ENCODE measurements around the gene SLC1A5. TPM values are rescaled to one million over a fixed set of nuclear protein-coding genes. Genes with fewer than 3 reads are reported as not detected.

Gene SLC1A5
- total RNA-seq, 1 experiment from 2014 or later, result 512 TPM

DNA sequence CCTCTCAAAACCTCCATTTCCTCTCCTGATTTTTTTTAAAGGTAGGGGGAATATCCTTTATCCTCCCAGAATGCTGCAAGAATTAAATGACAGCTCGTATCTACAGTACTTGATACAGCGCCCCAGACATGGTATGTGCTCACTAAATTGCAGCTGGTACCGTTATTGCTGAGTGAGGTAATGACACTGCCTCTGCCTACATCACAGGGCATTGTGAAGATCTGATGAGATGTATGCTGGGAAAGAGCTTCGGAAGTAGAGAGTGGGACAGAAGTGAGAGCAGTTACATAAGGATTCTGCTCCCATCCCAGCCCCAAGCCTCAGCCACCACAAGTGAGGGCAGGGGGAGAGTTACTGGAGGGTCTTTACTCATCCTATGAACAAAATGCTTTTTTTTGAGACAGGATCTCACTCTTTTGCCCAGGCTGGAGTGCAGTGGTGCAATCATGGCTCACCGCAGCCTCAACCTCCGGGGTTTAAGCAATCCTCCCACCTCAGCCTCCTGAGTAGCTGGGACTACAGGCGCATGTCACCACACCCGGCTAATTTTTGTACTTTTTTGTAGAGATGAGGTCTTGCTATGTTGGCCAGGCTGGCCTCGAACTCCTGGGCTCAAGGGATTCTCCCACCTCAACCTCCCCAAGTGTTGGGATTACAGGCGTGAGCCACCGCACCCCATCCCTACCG is 44.2 kb downstream of the SLC1A5 start:
- POLR2A ChIA-PET, result interaction anchor here (0.6 to 0.9 kb wide), 2 partner anchors 59 to 144 kb away, joined by 3 to 12 read pairs; no protein-coding TSS in a partner anchor
- no peak overlapping the region for H3K4me3 ChIP-seq (ENCODE audit: low read depth, low read length)
- CTCF ChIA-PET, result no interaction called here
- TF ChIP-seq, protein P1, sequence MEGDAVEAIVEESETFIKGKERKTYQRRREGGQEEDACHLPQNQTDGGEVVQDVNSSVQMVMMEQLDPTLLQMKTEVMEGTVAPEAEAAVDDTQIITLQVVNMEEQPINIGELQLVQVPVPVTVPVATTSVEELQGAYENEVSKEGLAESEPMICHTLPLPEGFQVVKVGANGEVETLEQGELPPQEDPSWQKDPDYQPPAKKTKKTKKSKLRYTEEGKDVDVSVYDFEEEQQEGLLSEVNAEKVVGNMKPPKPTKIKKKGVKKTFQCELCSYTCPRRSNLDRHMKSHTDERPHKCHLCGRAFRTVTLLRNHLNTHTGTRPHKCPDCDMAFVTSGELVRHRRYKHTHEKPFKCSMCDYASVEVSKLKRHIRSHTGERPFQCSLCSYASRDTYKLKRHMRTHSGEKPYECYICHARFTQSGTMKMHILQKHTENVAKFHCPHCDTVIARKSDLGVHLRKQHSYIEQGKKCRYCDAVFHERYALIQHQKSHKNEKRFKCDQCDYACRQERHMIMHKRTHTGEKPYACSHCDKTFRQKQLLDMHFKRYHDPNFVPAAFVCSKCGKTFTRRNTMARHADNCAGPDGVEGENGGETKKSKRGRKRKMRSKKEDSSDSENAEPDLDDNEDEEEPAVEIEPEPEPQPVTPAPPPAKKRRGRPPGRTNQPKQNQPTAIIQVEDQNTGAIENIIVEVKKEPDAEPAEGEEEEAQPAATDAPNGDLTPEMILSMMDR (IDR thresholded peaks at IDR 0.05; ENCODE audit: insufficient read depth in 1 of 2, low read depth in 1 of 2, low read length in 1 of 2, severe bottlenecking in 1 of 2, unreplicated experiment in 1 of 2), result no peak
- H3K9me3 ChIP-seq, result no peaks in the 10 kb centered on the region
- peaks cover 71% of the 10 kb centered on the region for H3K36me3 Mint-ChIP-seq (ENCODE audit: insufficient read depth, unreplicated experiment)
- no peaks in the 10 kb centered on the region for H3K4me1 ChIP-seq
- peaks cover 26% of the 10 kb centered on the region for H3K4me1 Mint-ChIP-seq (ENCODE audit: low read depth, unreplicated experiment)
- no peaks in the 10 kb centered on the region for H3K27me3 ChIP-seq (replicated peaks; ENCODE audit: control insufficient read depth, insufficient read depth, low read length)
- H3K9me3 Mint-ChIP-seq (ENCODE audit: unreplicated experiment), result no peaks in the 10 kb centered on the region
- H3K36me3 ChIP-seq (ENCODE audit: control insufficient read depth, insufficient read depth, low read length), result peaks cover 5% of the 10 kb centered on the region
- H3K27ac Mint-ChIP-seq (ENCODE audit: unreplicated experiment), result no peak overlapping the region
- H3K27me3 Mint-ChIP-seq (ENCODE audit: insufficient read depth, unreplicated experiment), result no peaks in the 10 kb centered on the region
- TSS peak; percentile 21 for BruUV-seq (replicated peaks)
- no peak for DNase-seq
- H3K4me3 Mint-ChIP-seq (ENCODE audit: unreplicated experiment), result peak overlapping the region; percentile 94
- intact Hi-C loops (cut with micrococcal nuclease; ENCODE audit: unreplicated experiment), result no loop called here

DNA sequence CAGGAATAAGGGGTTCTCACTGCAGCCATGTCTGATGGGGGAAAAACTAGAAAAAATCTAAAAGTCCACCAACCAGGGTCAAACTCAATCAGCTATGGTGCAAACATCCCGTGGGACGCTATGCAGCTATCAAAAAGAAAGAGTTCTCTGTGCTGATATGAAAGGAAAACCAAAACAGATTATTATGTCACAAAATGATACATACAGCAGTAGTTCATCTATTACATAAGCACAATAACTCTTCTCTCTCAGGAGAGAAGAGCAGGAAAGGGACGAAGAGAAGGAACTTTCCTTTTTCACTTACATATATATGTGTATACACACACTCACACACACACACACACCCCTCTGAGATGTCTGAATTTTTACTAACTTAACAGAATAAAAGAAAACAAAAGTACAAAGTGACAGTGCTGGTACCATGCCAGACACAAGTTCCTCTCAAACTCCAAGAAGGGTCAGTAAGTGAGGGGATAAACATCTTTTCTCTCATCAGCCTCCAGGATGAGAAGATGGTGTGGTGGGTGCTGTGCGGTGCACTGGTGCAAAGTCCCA is 45.4 kb downstream of the SLC1A5 start:
- CTCF ChIA-PET, result no interaction called here

DNA sequence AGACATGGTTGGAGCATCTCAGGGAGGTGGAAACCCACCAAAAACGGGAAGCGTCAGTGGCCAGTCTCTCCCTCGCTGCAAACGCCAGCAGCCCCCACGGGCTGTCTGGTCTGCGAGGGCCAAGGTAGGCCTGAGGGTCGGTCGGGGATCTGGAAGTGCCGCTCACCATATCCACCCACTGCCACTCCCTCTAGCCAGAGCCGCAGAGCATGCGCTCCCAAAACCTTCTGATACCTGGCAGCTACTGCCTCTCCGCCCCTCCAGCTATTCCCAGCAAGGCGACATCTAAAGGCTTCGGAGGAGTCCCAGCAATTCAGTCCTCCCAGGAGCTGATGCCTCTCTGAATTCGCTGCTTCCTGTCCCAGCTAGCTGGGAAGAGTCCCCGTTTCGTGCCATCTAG is 46.9 kb downstream of the SLC1A5 start:
- POLR2A ChIA-PET, result no interaction called here

More for the DNA sequence above, 45.4 kb downstream of the SLC1A5 start:
- BruUV-seq (replicated peaks), result TSS peak; percentile 10
- Histone ChIP-seq H3K27me3 (replicated peaks; ENCODE audit: control insufficient read depth, insufficient read depth, low read length) (no peaks in the 10 kb centered on the region), H3K4me3 (ENCODE audit: low read depth, low read length) (no peak overlapping the region), H3K9me3 (no peaks in the 10 kb centered on the region), H3K4me1 (no peaks in the 10 kb centered on the region), H3K36me3 (ENCODE audit: control insufficient read depth, insufficient read depth, low read length) (peaks cover 6% of the 10 kb centered on the region)
- intact Hi-C loops (cut with micrococcal nuclease; ENCODE audit: unreplicated experiment), result no loop called here
- peaks cover 71% of the 10 kb centered on the region for H3K36me3 Mint-ChIP-seq (ENCODE audit: insufficient read depth, unreplicated experiment)
- no peak overlapping the region for H3K27ac Mint-ChIP-seq (ENCODE audit: unreplicated experiment)
- H3K4me1 Mint-ChIP-seq (ENCODE audit: low read depth, unreplicated experiment), result peaks cover 26% of the 10 kb centered on the region
- H3K27me3 Mint-ChIP-seq (ENCODE audit: insufficient read depth, unreplicated experiment), result no peaks in the 10 kb centered on the region
- H3K9me3 Mint-ChIP-seq (ENCODE audit: unreplicated experiment), result no peaks in the 10 kb centered on the region
- DNase-seq, result no peak
- POLR2A ChIA-PET, result no interaction called here
- no peak overlapping the region for H3K4me3 Mint-ChIP-seq (ENCODE audit: unreplicated experiment)
- TF ChIP-seq, protein P1 (IDR thresholded peaks at IDR 0.05; ENCODE audit: insufficient read depth in 1 of 2, low read depth in 1 of 2, low read length in 1 of 2, severe bottlenecking in 1 of 2, unreplicated experiment in 1 of 2), result no peak

More for the DNA sequence above, 46.9 kb downstream of the SLC1A5 start:
- Mint-ChIP-seq H3K27me3 (ENCODE audit: insufficient read depth, unreplicated experiment) (no peaks in the 10 kb centered on the region), H3K4me3 (ENCODE audit: unreplicated experiment) (no peak overlapping the region), H3K36me3 (ENCODE audit: insufficient read depth, unreplicated experiment) (peaks cover 80% of the 10 kb centered on the region), H3K27ac (ENCODE audit: unreplicated experiment) (no peak overlapping the region), H3K4me1 (ENCODE audit: low read depth, unreplicated experiment) (peaks cover 26% of the 10 kb centered on the region), H3K9me3 (ENCODE audit: unreplicated experiment) (no peaks in the 10 kb centered on the region)
- Histone ChIP-seq H3K4me1 (no peaks in the 10 kb centered on the region), H3K36me3 (ENCODE audit: control insufficient read depth, insufficient read depth, low read length) (peaks cover 7% of the 10 kb centered on the region), H3K4me3 (ENCODE audit: low read depth, low read length) (no peak overlapping the region), H3K9me3 (no peaks in the 10 kb centered on the region), H3K27me3 (replicated peaks; ENCODE audit: control insufficient read depth, insufficient read depth, low read length) (no peaks in the 10 kb centered on the region)
- no peak for DNase-seq
- intact Hi-C loops (cut with micrococcal nuclease; ENCODE audit: unreplicated experiment), result no loop called here
- BruUV-seq (replicated peaks), result no TSS peak
- TF ChIP-seq, protein P1 (IDR thresholded peaks at IDR 0.05; ENCODE audit: insufficient read depth in 1 of 2, low read depth in 1 of 2, low read length in 1 of 2, severe bottlenecking in 1 of 2, unreplicated experiment in 1 of 2), result no peak
- CTCF ChIA-PET, result no interaction called here

Measured in Caco-2 (cell line).